Stimulated activated CD4-positive, alpha-beta T cell treated with anti-CD3 and anti-CD28 coated beads, Interleukin-1b, Interleukin-23, amount 100 ng/mL, for 1 hour (primary cell): ENCODE measurements around the gene PPA1.
"Not testable (repeated sequence)": the region's sequence is repeated elsewhere in the genome, so short reads cannot be mapped to it uniquely, and the experiment has no call there.

Experiments used
- DNase-seq, 2 donors: peaks; one replicate each; pipeline ENCODE4 v3.0.0-alpha.2; 2020; ENCODE audit warnings: low read depth in 2 of 2

The PPA1 gene

GRCh38 chr10:70212277-70212676 is 21.0 kb downstream of the PPA1 start:
- no peak for DNase-seq

- DNase-seq = no peak
Observed at GRCh38 chr10:70206762-70207161, 26.5 kb downstream of the PPA1 start.

- no peak for DNase-seq
Observed at GRCh38 chr10:70201105-70201504, 32.1 kb downstream of the PPA1 start.

GRCh38 chr10:70198696-70199466 is 34.3 kb downstream of the PPA1 start:
- DNase-seq = no peak

- no peak for DNase-seq
Observed at GRCh38 chr10:70197235-70197945, 35.8 kb downstream of the PPA1 start.

- no peak for DNase-seq
Observed at GRCh38 chr10:70193391-70193844, 39.8 kb downstream of the PPA1 start.

- no peak for DNase-seq
Observed at GRCh38 chr10:70192326-70192968, 40.8 kb downstream of the PPA1 start.

GRCh38 chr10:70191972-70192305 is 41.3 kb downstream of the PPA1 start:
- DNase-seq = no peak

GRCh38 chr10:70191161-70191971 is 41.9 kb downstream of the PPA1 start:
- DNase-seq = no peak

GRCh38 chr10:70190581-70190980 is 42.6 kb downstream of the PPA1 start:
- DNase-seq = no peak

- DNase-seq = no peak
Observed at GRCh38 chr10:70190102-70190501, 43.1 kb downstream of the PPA1 start.

- DNase-seq = no peak
Observed at GRCh38 chr10:70188768-70189167, 44.5 kb downstream of the PPA1 start.

- DNase-seq = no peak
Observed at GRCh38 chr10:70186571-70186970, 46.7 kb downstream of the PPA1 start.

GRCh38 chr10:70186090-70186489 is 47.1 kb downstream of the PPA1 start:
- no peak for DNase-seq

- DNase-seq = no peak
Observed at GRCh38 chr10:70183304-70183703, 49.9 kb downstream of the PPA1 start.

GRCh38 chr10:70179209-70179608 is 54.0 kb downstream of the PPA1 start:
- DNase-seq = not testable (repeated sequence)

GRCh38 chr10:70178139-70178725 is 55.0 kb downstream of the PPA1 start:
- DNase-seq = no peak

- DNase-seq = no peak
Observed at GRCh38 chr10:70176441-70176840, 56.8 kb downstream of the PPA1 start.

- DNase-seq = no peak
Observed at GRCh38 chr10:70175516-70175915, 57.7 kb downstream of the PPA1 start.

- DNase-seq = no peak
Observed at GRCh38 chr10:70174058-70174741, 59.0 kb downstream of the PPA1 start.
